GM12873 (cell line): Measurements from ENCODE around the gene RPS27.

Experiments used
- TF ChIP-seq, protein P1 (sequence below): IDR thresholded peaks from 2 replicates; pipeline ENCODE4 v1.5.1; 2012; ENCODE audit warnings: low read depth, mild to moderate bottlenecking, moderate library complexity, low read length, control low read depth; ENCODE audit not compliant: insufficient read depth; ENCODE audit errors: missing control alignments

The RPS27 gene

DNA sequence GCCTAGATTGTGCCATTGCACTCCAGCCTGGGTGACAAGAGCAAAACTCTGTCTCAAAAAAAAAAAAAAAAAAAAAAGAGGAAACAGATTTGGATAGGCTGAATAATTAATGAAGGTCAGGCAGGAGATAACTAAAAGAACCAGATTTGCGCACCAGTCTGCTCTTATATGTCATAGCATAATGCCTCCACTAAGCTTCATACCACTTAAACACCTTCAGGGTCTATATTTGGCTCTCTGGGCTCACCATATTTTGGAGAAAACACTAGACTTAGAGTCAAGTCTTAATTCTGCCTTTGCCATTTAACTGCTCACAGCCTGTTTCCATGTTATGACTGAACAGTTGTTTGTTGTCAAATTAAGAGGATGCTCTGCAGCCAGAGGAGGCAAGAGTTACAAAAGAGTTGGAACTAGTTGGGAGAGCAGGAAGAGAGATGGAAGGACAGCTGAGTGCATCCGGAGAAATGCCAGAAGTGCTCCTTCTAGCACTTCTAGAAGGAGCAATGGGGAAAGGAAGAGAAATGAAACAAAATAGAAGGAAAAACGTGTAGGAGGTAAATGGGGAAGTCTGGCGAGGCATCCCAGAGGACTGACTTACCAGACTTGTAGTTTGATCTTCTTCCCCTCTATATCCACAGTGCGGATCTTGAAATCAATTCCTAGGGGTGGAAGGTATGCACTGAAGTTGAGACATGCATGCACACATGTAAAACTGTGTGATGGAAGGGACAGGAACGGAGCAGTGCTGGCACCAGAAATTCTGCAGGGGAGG, 6.3 kb upstream of the RPS27 start:
- TF ChIP-seq, protein P1, sequence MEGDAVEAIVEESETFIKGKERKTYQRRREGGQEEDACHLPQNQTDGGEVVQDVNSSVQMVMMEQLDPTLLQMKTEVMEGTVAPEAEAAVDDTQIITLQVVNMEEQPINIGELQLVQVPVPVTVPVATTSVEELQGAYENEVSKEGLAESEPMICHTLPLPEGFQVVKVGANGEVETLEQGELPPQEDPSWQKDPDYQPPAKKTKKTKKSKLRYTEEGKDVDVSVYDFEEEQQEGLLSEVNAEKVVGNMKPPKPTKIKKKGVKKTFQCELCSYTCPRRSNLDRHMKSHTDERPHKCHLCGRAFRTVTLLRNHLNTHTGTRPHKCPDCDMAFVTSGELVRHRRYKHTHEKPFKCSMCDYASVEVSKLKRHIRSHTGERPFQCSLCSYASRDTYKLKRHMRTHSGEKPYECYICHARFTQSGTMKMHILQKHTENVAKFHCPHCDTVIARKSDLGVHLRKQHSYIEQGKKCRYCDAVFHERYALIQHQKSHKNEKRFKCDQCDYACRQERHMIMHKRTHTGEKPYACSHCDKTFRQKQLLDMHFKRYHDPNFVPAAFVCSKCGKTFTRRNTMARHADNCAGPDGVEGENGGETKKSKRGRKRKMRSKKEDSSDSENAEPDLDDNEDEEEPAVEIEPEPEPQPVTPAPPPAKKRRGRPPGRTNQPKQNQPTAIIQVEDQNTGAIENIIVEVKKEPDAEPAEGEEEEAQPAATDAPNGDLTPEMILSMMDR, result no peak

DNA sequence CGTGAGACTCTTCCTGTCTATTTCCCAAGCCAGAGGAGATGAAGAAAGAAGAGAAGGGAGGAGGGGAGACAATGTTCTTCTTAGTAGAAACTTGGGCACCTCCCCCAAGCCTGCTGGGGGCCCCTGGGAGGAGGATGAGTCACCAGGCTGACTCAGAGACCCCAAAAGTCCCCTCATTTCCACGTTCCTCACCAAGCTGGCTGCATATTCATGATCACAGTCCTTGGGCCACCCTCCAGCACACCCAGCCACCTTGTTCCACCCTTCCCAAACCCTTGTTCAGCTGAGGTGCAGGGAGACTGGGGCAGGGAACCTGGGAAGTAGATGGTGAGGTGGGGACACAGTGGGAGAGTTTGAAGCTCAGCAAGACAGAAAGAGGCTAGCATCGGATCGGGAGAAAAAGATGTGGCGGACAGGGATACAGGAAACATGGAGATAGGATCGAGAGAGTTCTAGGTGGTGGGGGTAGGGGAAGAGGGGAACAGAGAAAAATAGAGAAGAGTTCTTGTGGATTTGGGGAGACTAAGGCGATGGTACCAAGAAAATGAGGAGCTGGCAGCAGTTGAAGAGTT, 5.1 kb upstream of the RPS27 start:
- TF ChIP-seq, protein P1, result no peak

DNA sequence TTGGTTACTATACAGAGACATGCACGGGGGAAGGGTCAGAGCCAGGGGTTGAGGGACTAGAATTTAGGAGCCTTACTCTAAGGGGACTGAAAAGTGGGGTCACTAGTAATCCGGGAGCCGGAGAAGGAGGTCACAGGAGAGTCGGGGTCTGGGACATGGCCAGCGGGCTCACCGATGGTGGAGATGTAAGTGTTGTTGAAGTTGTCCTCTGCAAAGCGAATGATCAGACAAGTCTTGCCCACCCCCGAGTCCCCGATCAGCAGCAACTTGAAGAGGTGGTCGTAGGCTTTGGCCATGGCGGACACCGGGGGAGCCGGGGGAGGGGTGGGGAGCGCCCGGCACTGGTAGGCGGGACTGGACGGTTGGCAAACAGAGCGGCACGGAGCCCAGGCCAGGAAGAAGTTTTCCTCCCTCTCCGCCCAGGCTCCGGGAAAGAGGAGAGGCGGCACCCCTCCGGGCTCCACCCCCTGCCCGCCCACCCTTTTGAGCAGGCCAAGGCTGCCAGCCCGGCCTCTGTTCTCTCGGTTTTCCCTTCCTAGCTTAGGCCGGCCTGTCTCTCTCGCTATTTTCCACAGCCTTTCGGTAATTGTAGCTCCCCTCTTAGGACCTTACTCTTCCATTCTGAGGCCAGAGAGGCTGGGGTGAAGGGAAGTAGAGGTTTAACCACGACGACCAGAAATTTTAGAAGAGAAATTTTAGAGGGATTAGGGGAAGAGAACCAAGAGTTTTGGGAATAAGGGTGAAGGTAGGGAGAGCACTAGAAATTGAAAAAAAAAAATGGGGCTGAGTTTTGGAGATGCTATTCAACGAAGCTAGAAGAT, 4.4 kb upstream of the RPS27 start, which contains the start of gene RAB13:
RAB13 (minus strand) TSS at position 399 of the 821 bp plus-strand sequence; CDS start at position 296, 103 bp downstream.
- TF ChIP-seq, protein P1, result no peak

DNA sequence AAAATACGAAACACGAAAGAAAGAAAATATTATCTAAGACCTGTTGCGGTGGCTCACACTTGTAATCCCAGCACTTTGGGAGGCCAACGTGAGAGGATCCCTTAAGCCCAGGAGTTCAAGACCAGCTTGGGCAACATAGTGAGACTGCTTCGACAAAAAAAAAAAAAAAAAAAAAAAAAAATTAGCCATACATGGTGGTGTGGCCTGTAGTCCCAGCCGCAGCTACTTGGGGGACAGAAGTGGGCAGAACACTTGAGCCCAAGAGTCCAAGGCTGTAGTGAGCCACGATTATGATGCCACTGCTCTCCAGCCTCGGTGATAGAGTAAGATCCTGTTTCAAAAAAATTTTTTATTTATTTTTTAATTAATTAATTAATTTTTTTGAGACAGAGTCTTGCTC, 2.9 kb upstream of the RPS27 start:
- TF ChIP-seq, protein P1, result no peak

DNA sequence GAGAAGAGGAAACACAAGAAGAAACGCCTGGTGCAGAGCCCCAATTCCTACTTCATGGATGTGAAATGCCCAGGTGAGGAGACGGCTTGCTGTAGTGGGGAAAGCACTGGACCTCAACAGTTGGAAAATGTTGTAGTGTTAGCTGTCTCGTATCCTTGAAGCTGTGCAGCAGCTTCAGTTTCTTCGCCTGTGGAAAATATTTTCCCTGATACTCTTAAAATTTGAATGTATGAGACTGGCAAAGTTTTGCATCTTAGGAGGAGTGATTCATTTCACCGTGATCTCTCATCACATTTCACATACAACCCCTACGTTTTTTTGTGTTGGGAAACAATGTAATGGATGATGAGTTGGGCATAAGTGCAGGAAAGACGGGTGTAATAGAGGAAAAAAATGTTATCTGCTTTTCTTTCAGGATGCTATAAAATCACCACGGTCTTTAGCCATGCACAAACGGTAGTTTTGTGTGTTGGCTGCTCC, 629 bp downstream of the RPS27 start:
- TF ChIP-seq, protein P1, result no peak

DNA sequence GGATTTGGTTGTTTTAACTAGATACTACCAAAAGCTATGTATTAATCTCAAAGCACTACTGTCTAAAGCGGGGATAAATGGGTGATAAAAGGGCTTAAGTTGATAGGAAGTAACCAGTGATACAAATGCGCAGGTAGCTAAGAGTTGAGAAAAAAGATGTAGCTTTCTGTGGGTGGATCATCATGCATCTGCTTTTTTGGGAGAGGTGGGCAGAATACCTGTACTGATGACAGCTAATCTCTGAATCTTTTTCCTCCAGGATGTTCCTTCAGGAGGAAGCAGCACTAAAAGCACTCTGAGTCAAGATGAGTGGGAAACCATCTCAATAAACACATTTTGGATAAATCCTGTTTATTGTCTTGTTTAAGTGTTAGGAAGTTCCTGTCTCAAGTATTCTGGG, 1.2 kb downstream of the RPS27 start:
- TF ChIP-seq, protein P1, result no peak

DNA sequence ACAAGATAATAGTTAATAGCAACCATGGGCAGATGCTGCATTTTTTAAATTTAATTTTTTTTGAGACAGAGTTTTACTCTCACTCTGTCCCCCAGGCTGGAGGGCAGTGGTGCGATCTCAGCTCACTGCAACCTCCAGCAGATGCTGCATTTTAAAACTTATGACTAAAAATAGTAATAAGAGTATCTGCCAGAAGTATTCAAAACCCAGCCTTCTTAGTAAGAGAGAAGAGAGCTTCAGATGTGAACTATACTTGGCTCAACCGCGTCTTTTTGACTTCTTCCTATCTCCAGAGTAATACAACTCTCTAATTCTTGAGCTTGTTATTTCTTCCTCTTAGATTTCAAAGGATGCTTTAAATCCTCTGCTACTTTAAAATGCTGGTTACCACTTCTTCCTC, 4.6 kb downstream of the RPS27 start:
- TF ChIP-seq, protein P1, result no peak
